H1 (cell line): Measurements from ENCODE around the gene DUSP9. TPM values are rescaled to one million over a fixed set of nuclear protein-coding genes. Genes with fewer than 3 reads are reported as not detected.

ENCODE experiments used
- CTCF ChIA-PET: fragments of 300-600 bp; sonication (Branson Sonifier 250); formaldehyde crosslinking; loops from one replicate; lab custom pipeline; 2021; ENCODE audit not compliant: partially characterized antibody; lab: Charles Lee
- POLR2A ChIA-PET: fragments of 300-600 bp; sonication (Branson Sonifier 250); formaldehyde crosslinking; loops from one replicate; lab custom pipeline; 2021; ENCODE audit warnings: inconsistent platforms; ENCODE audit not compliant: partially characterized antibody; lab: Charles Lee
- DNase-seq, 2 experiments: peaks; one replicate each; pipeline versions ENCODE4 v3.0.0 to v3.0.0-alpha.2; 2010 to 2022; ENCODE audit warnings: low spot score in 2 of 2, low read depth in 1 of 2, mixed read lengths in 1 of 2
- FAIRE-seq: peaks from 2 replicates; lab custom pipeline; 2011; peaks lifted over from hg19 to GRCh38; lab: Jason Lieb, UNC
- H2AFZ ChIP-seq: 2 replicates; pipeline ENCODE4 v1.8.1; 2012; ENCODE audit warnings: low read length, inconsistent platforms
- H2AK5ac ChIP-seq: 2 replicates; pipeline ENCODE4 v1.6.1; 2013; ENCODE audit warnings: low read depth, low read length
- H2BK120ac ChIP-seq: replicated peaks from 2 replicates; pipeline ENCODE3; 2013; ENCODE audit warnings: low read depth, low read length, inconsistent platforms
- H2BK12ac ChIP-seq: 2 replicates; pipeline ENCODE4 v1.6.1; 2013; ENCODE audit warnings: low read depth, low read length
- H2BK15ac ChIP-seq: 2 replicates; pipeline ENCODE4 v1.6.1; 2013; ENCODE audit warnings: low read length
- H2BK20ac ChIP-seq: 2 replicates; pipeline ENCODE4 v1.6.1; 2013; ENCODE audit warnings: low read length
- H2BK5ac ChIP-seq: 2 replicates; pipeline ENCODE4 v1.6.1; 2013; ENCODE audit warnings: low read depth, low read length
- H3K14ac ChIP-seq: 2 replicates; pipeline ENCODE4 v1.6.1; 2013; ENCODE audit warnings: inconsistent platforms; ENCODE audit not compliant: insufficient read length
- H3K18ac ChIP-seq: 2 replicates; pipeline ENCODE4 v1.6.1; 2013; ENCODE audit warnings: low read length; ENCODE audit errors: extremely low read depth
- H3K23ac ChIP-seq: 2 replicates; pipeline ENCODE4 v1.6.1; 2013; ENCODE audit warnings: inconsistent platforms; ENCODE audit not compliant: insufficient read length
- H3K23me2 ChIP-seq: 2 replicates; pipeline ENCODE4 v1.6.1; 2013; ENCODE audit warnings: low read depth, low read length
- H3K27ac ChIP-seq: 2 replicates; pipeline ENCODE4 v1.6.1; 2011; ENCODE audit warnings: low read depth, low read length, inconsistent platforms
- H3K27me3 ChIP-seq, 4 experiments: replicated peaks in 1 of 4; 1 replicate in 1 of 4; 2 replicates in 3 of 4; pipeline versions ENCODE4 v1.6.1 to v1.8.1; 2011 to 2013; ENCODE audit warnings: low read length in 3 of 4, mild to moderate bottlenecking in 3 of 4, inconsistent platforms in 2 of 4, mixed read lengths in 2 of 4, moderate library complexity in 1 of 4; ENCODE audit not compliant: control insufficient read depth in 3 of 4, insufficient read depth in 3 of 4; ENCODE audit errors: extremely low read depth in 1 of 4
- H3K36me3 ChIP-seq, 4 experiments: 2 replicates each; pipeline versions ENCODE4 v1.6.1 to v1.8.1; 2011 to 2013; ENCODE audit warnings: mild to moderate bottlenecking in 4 of 4, low read length in 3 of 4, moderate library complexity in 2 of 4, control low read depth in 1 of 4, inconsistent platforms in 1 of 4; ENCODE audit not compliant: insufficient read depth in 4 of 4, control insufficient read depth in 2 of 4
- H3K4ac ChIP-seq: replicated peaks from 2 replicates; pipeline ENCODE3; 2013; ENCODE audit warnings: low read length, low read depth, mixed read lengths, inconsistent platforms; ENCODE audit not compliant: insufficient read length
- H3K4me1 ChIP-seq, 4 experiments: replicated peaks in 1 of 4; 1 replicate in 1 of 4; 2 replicates in 3 of 4; pipeline versions ENCODE4 v1.6.1 to v1.8.1; 2011 to 2013; ENCODE audit warnings: low read length in 3 of 4, inconsistent platforms in 2 of 4, mixed read lengths in 1 of 4; ENCODE audit not compliant: insufficient read depth in 4 of 4, control insufficient read depth in 3 of 4
- H3K4me2 ChIP-seq, 2 experiments: 2 replicates each; pipeline versions ENCODE4 v1.6.1 to v1.8.1; 2011 to 2013; ENCODE audit warnings: low read depth in 2 of 2, low read length in 2 of 2, control low read depth in 1 of 2, inconsistent platforms in 1 of 2, mild to moderate bottlenecking in 1 of 2; ENCODE audit not compliant: insufficient read depth in 1 of 2
- H3K4me3 ChIP-seq, 4 experiments: fragments of 200-600, 300-600 bp in 1 of 4; sonication (generic), shearing (Covaris generic), sonication (Bioruptor Twin) in 1 of 4; 2 replicates each; pipeline versions ENCODE4 v1.5.1 to v1.8.1; 2011 to 2016; ENCODE audit warnings: low read length in 4 of 4, low read depth in 3 of 4, control low read depth in 2 of 4, inconsistent platforms in 2 of 4, mild to moderate bottlenecking in 2 of 4, mixed read lengths in 1 of 4, moderate library complexity in 1 of 4; ENCODE audit not compliant: insufficient read depth in 2 of 4; ENCODE audit errors: extremely low read depth in 1 of 4
- H3K56ac ChIP-seq: replicated peaks from 2 replicates; pipeline ENCODE3; 2013; ENCODE audit warnings: low read depth, mild to moderate bottlenecking, mixed read lengths, low read length, inconsistent platforms; ENCODE audit not compliant: insufficient read length
- H3K79me1 ChIP-seq: 2 replicates; pipeline ENCODE4 v1.6.1; 2013; ENCODE audit warnings: low read depth, low read length, control low read depth
- H3K79me2 ChIP-seq, 2 experiments: 2 replicates each; pipeline versions ENCODE4 v1.6.1 to v1.8.1; 2012 to 2013; ENCODE audit warnings: low read length in 2 of 2, mild to moderate bottlenecking in 2 of 2, inconsistent platforms in 1 of 2; ENCODE audit not compliant: insufficient read depth in 2 of 2, control insufficient read depth in 1 of 2
- H3K9ac ChIP-seq, 4 experiments: replicated peaks in 1 of 4; 1 replicate in 1 of 4; 2 replicates in 3 of 4; pipeline versions ENCODE4 v1.6.1 to v1.8.1; 2011 to 2013; ENCODE audit warnings: low read depth in 3 of 4, low read length in 3 of 4, control low read depth in 2 of 4, mild to moderate bottlenecking in 2 of 4, moderate library complexity in 2 of 4, inconsistent platforms in 1 of 4; ENCODE audit errors: extremely low read depth in 1 of 4
- H3K9me3 ChIP-seq, 2 experiments: 2 replicates each; pipeline versions ENCODE4 v1.6.1 to v1.8.1; 2012 to 2013; ENCODE audit warnings: mild to moderate bottlenecking in 2 of 2, moderate library complexity in 2 of 2, control low read depth in 1 of 2, inconsistent platforms in 1 of 2, low read depth in 1 of 2, low read length in 1 of 2, mixed read lengths in 1 of 2; ENCODE audit not compliant: insufficient read depth in 2 of 2
- H4K20me1 ChIP-seq, 2 experiments: replicated peaks in 1 of 2; 2 replicates each; pipeline versions ENCODE3 to v1.8.1; 2011 to 2013; ENCODE audit warnings: inconsistent platforms in 2 of 2, low read length in 2 of 2, mild to moderate bottlenecking in 1 of 2; ENCODE audit not compliant: insufficient read depth in 2 of 2, control insufficient read depth in 1 of 2
- H4K5ac ChIP-seq: 2 replicates; pipeline ENCODE4 v1.6.1; 2013; ENCODE audit warnings: low read length, low read depth, mixed read lengths, inconsistent platforms; ENCODE audit not compliant: insufficient read length
- H4K8ac ChIP-seq: 2 replicates; pipeline ENCODE4 v1.8.0; 2013; ENCODE audit warnings: mild to moderate bottlenecking, moderate library complexity, low read length, inconsistent platforms; ENCODE audit not compliant: insufficient read depth; ENCODE audit errors: extremely low read depth
- H4K91ac ChIP-seq: replicated peaks from 2 replicates; pipeline ENCODE3; 2013; ENCODE audit warnings: low read length, mixed read lengths, inconsistent platforms; ENCODE audit not compliant: insufficient read length
- CREB1 ChIP-seq: IDR thresholded peaks from 2 replicates; pipeline ENCODE4 v1.6.1; 2012; ENCODE audit warnings: inconsistent platforms
- FOSL1 ChIP-seq: IDR thresholded peaks from 2 replicates; pipeline ENCODE4 v1.6.1; 2011; ENCODE audit warnings: mild to moderate bottlenecking, low read depth, low read length, moderate library complexity; ENCODE audit not compliant: insufficient read depth
- GTF2F1 ChIP-seq: IDR thresholded peaks from 2 replicates; pipeline ENCODE4 v1.6.1; 2012; ENCODE audit warnings: low read depth, low read length, improper control_type of control experiment, borderline replicate concordance
- NRF1 ChIP-seq: IDR thresholded peaks from 2 replicates; pipeline ENCODE4 v1.6.1; 2011; ENCODE audit warnings: mild to moderate bottlenecking, low read depth, low read length, improper control_type of control experiment
- POLR2AphosphoS5 ChIP-seq: IDR thresholded peaks from 2 replicates; pipeline ENCODE4 v1.6.1; 2011; ENCODE audit warnings: low read depth, low read length
- SAP30 ChIP-seq: fragments of 300-600 bp; sonication (generic); IDR thresholded peaks from 2 replicates; pipeline ENCODE4 v1.7.1; 2012; ENCODE audit warnings: low read length, moderate library complexity, mild to moderate bottlenecking, inconsistent platforms; ENCODE audit not compliant: insufficient read depth, insufficient replicate concordance
- SIX5 ChIP-seq: IDR thresholded peaks from 2 replicates; pipeline ENCODE4 v1.6.1; 2011; ENCODE audit warnings: mild to moderate bottlenecking, low read depth, low read length
- TAF7 ChIP-seq: optimal IDR thresholded peaks from 2 replicates; pipeline ENCODE3; 2011; ENCODE audit warnings: low read depth, mild to moderate bottlenecking, inconsistent platforms, low read length, moderate library complexity, borderline replicate concordance
- TBP ChIP-seq: IDR thresholded peaks from 2 replicates; pipeline ENCODE4 v1.6.1; 2011; ENCODE audit warnings: low read depth, low read length, improper control_type of control experiment
- WGBS, 2 experiments: shearing (Covaris generic) in 1 of 2; methylation state at CpG; one replicate each; pipeline versions ENCODE4 v1.1.6 to v1.1.7; 2013 to 2015; ENCODE audit warnings: low lambda C conversion rate in 2 of 2, mixed read lengths in 2 of 2, inconsistent platforms in 1 of 2, low coverage in 1 of 2, missing lambda C conversion rate in 1 of 2; ENCODE audit not compliant: insufficient replicate concordance in 2 of 2, insufficient coverage in 1 of 2, insufficient read length in 1 of 2; ENCODE audit errors: extremely low coverage in 1 of 2, missing lambda C conversion rate in 1 of 2; 5-methylcytosine and 5-hydroxymethylcytosine counted together
- polyA plus RNA-seq, 7 experiments: library from polyadenylated mRNA; depleted of rRNA in 3 of 7; stranded (reverse) in 5 of 7; unstranded in 2 of 7; fragments of >200 nt in 5 of 7; fragments of 200-250 nt in 2 of 7; gene quantifications; 1 replicate in 5 of 7; 2 replicates in 1 of 7; 4 replicates in 1 of 7; pipeline versions ENCODE4 v1.2.1 to v1.2.3, GENCODE V29; 2011 to 2013; ENCODE audit warnings: missing spikeins in 2 of 7, mixed read lengths in 2 of 7
- total RNA-seq: library from RNA; stranded (reverse); fragmentation: NEBNext Ultra II Directional; extraction: Animal tissue kit (Norgen Biotek cat#: 25700); gene quantifications from 2 replicates; pipeline ENCODE4 v1.2.1, GENCODE V29; 2021
- TF ChIP-seq, protein P1 (sequence below): IDR thresholded peaks from 2 replicates; pipeline ENCODE4 v1.6.1; 2012; ENCODE audit warnings: low read length, inconsistent platforms

DUSP9 gene
- total and polyA plus RNA-seq, 2 of the 8 experiments (the other 6 are each of a cell fraction or from before 2014, with no cell fraction given), result 0.80 to 1.1 TPM

- H3K9ac ChIP-seq, result no peak overlapping the region
- no peak overlapping the region for H4K91ac ChIP-seq
- no peaks in the 10 kb centered on the region for H4K20me1 ChIP-seq
- H3K4me3 ChIP-seq, result no peak overlapping the region
- H3K27me3 ChIP-seq, result no peaks in the 10 kb centered on the region
- H3K23me2 ChIP-seq, result no peaks in the 10 kb centered on the region
- H3K56ac ChIP-seq, result no peak overlapping the region
- H2BK5ac ChIP-seq, result no peak overlapping the region
- H3K36me3 ChIP-seq, result no peaks in the 10 kb centered on the region
- H2AFZ ChIP-seq, result no peak overlapping the region
- FAIRE-seq, result no peak
- WGBS, 2 experiments, result 100% methylated on average over 2 of the region's 21 CpGs; no CpG with 5 or more reads in 1 of the 2 experiments
- no peaks in the 10 kb centered on the region for H3K79me2 ChIP-seq
- no peaks in the 10 kb centered on the region for H3K9me3 ChIP-seq
- H2BK12ac ChIP-seq, result no peak overlapping the region
- H2BK15ac ChIP-seq, result no peak overlapping the region
- H3K18ac ChIP-seq, result no peak overlapping the region
- no peak overlapping the region for H2AK5ac ChIP-seq
- CTCF ChIA-PET, result interaction anchor here (0.6 to 1.2 kb wide), 8 partner anchors 9 to 153 kb away, joined by 3 to 4 read pairs (median 4); no protein-coding TSS in a partner anchor
- H2BK20ac ChIP-seq, result no peak overlapping the region
- TF ChIP-seq GTF2F1, result no peak
- no peak for TF ChIP-seq CREB1
- no peak for TF ChIP-seq POLR2AphosphoS5
- TF ChIP-seq TAF7, result no peak
- no peak for TF ChIP-seq TBP
- TF ChIP-seq, protein P1, sequence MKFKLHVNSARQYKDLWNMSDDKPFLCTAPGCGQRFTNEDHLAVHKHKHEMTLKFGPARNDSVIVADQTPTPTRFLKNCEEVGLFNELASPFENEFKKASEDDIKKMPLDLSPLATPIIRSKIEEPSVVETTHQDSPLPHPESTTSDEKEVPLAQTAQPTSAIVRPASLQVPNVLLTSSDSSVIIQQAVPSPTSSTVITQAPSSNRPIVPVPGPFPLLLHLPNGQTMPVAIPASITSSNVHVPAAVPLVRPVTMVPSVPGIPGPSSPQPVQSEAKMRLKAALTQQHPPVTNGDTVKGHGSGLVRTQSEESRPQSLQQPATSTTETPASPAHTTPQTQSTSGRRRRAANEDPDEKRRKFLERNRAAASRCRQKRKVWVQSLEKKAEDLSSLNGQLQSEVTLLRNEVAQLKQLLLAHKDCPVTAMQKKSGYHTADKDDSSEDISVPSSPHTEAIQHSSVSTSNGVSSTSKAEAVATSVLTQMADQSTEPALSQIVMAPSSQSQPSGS, result no peak
- no peak for TF ChIP-seq SAP30
- TF ChIP-seq FOSL1, result no peak
- no peak for TF ChIP-seq SIX5
- no peak for TF ChIP-seq NRF1
- TF ChIP-seq, all 59 proteins: peak for 0
- Histone ChIP-seq H3K27ac (no peak overlapping the region), H3K14ac (no peak overlapping the region), H4K5ac (no peak overlapping the region), H3K79me1 (no peaks in the 10 kb centered on the region), H3K4ac (no peak overlapping the region), H3K4me1 (peaks cover 0 to 3% (median 0%) of the 10 kb centered on the region in 4 experiments; a peak in 1 of 7 replicates), H2BK120ac (no peak overlapping the region), H3K23ac (no peak overlapping the region), H3K4me2 (no peak overlapping the region), H4K8ac (no peak overlapping the region)
- POLR2A ChIA-PET, result no interaction called here
- DNase-seq, result no peak
Observed at GRCh38 chrX:153625271-153626024, 21.6 kb upstream of the DUSP9 start.
